HL-60 (cell line): ENCODE data around the gene ZNF655.

Experiments
- DNase-seq, 2 experiments: peaks; one replicate each; pipeline ENCODE4 v3.0.0-alpha.2; 2010 to 2020; ENCODE audit warnings: low read depth in 1 of 2, low spot score in 1 of 2
- H3K27ac ChIP-seq: fragments of 250-450 bp; sonication (Bioruptor Pico); replicated peaks from 2 replicates; pipeline ENCODE4 v1.5.1; 2020; ENCODE audit warnings: mild to moderate bottlenecking, moderate library complexity
- H3K27me3 ChIP-seq: fragments of 250-450 bp; sonication (Bioruptor Pico); 2 replicates; pipeline ENCODE4 v1.5.1; 2021; ENCODE audit warnings: mild to moderate bottlenecking, moderate library complexity; ENCODE audit not compliant: insufficient read depth, poor library complexity, severe bottlenecking
- H3K4me3 ChIP-seq: replicated peaks from 2 replicates; pipeline ENCODE4 v1.5.1; 2011; ENCODE audit warnings: mild to moderate bottlenecking, control low read depth, low read length; ENCODE audit not compliant: insufficient read depth
- CTCF ChIP-seq: IDR thresholded peaks from one replicate; pipeline ENCODE4 v1.5.1; 2011; ENCODE audit warnings: low read length, control low read depth, inconsistent platforms; ENCODE audit not compliant: insufficient read depth
- GABPA ChIP-seq: IDR thresholded peaks from 2 replicates; pipeline ENCODE4 v1.6.1; 2012; ENCODE audit warnings: low read depth
- POLR2AphosphoS5 ChIP-seq: IDR thresholded peaks from 2 replicates; pipeline ENCODE4 v1.6.1; 2012; ENCODE audit warnings: low read depth
- REST ChIP-seq: IDR thresholded peaks from 2 replicates; pipeline ENCODE4 v1.6.1; 2012; ENCODE audit warnings: low read depth; ENCODE audit not compliant: insufficient replicate concordance
- SPI1 ChIP-seq: IDR thresholded peaks from 2 replicates; pipeline ENCODE4 v1.6.1; 2012; ENCODE audit warnings: low read depth, mild to moderate bottlenecking, borderline replicate concordance

ZNF655 gene

GRCh38 chr7:99622596-99622995 lies 64.2 kb downstream of the ZNF655 start:
- no peak overlapping the region for H3K4me3 ChIP-seq
- peak overlapping the region; percentile 84; the same call in 1 of the 2 replicates for H3K27ac ChIP-seq
- TF ChIP-seq GABPA (no peak), REST (no peak), SPI1 (no peak), CTCF (no peak), POLR2AphosphoS5 (no peak)
- no peaks in the 10 kb centered on the region for H3K27me3 ChIP-seq
- no peak for DNase-seq

GRCh38 chr7:99623091-99623693 lies 64.8 kb downstream of the ZNF655 start:
- no peak for DNase-seq
- Histone ChIP-seq H3K27ac (peak overlapping the region; percentile 84), H3K4me3 (no peak overlapping the region), H3K27me3 (no peaks in the 10 kb centered on the region)
- TF ChIP-seq SPI1 (no peak), GABPA (no peak), CTCF (no peak), REST (no peak), POLR2AphosphoS5 (no peak)

- no peak for TF ChIP-seq REST
- no peak for TF ChIP-seq CTCF
- peak; percentile 67; the same call in 1 of the 2 replicates for TF ChIP-seq SPI1
- peak in 1 of 2 experiments; percentile 63 for DNase-seq
- H3K27ac ChIP-seq = peak overlapping the region; percentile 84
- H3K27me3 ChIP-seq = no peaks in the 10 kb centered on the region
- no peak overlapping the region for H3K4me3 ChIP-seq
Measured at GRCh38 chr7:99623702-99624447, 65.4 kb downstream of the ZNF655 start.
